BE2C (cell line): ENCODE data around the gene ADGB.

Experiments used
- DNase-seq: peaks from one replicate; pipeline ENCODE4 v3.0.0-alpha.2; 2020
- H3K27me3 ChIP-seq: fragments of 250-450 bp; sonication (Bioruptor Pico); 2 replicates; pipeline ENCODE4 v1.5.1; 2020; ENCODE audit warnings: mild to moderate bottlenecking
- H3K36me3 ChIP-seq: fragments of 250-450 bp; sonication (Bioruptor Pico); 2 replicates; pipeline ENCODE4 v1.5.1; 2020; ENCODE audit warnings: mild to moderate bottlenecking
- H3K4me1 ChIP-seq: fragments of 250-450 bp; sonication (Bioruptor Pico); 2 replicates; pipeline ENCODE4 v1.5.1; 2020
- H3K4me3 ChIP-seq: 2 replicates; pipeline ENCODE4 v1.5.1; 2011; ENCODE audit warnings: low read depth, low read length
- H3K9me3 ChIP-seq: fragments of 250-450 bp; sonication (Bioruptor Pico); 2 replicates; pipeline ENCODE4 v1.5.1; 2020
- CTCF ChIP-seq: IDR thresholded peaks from 2 replicates; pipeline ENCODE4 v1.5.1; 2012; ENCODE audit warnings: mild to moderate bottlenecking, low read depth, low read length

ADGB gene

GRCh38 chr6:146739696-146740095 is 140.9 kb downstream of the ADGB start:
- H3K9me3 ChIP-seq = no peaks in the 10 kb centered on the region
- no peak for TF ChIP-seq CTCF

GRCh38 chr6:146741609-146742008 is 142.8 kb downstream of the ADGB start:
- H3K27me3 ChIP-seq = no peaks in the 10 kb centered on the region; the same call in 1 of the 2 replicates
- H3K4me1 ChIP-seq = no peaks in the 10 kb centered on the region
- no peak overlapping the region for H3K4me3 ChIP-seq
- no peaks in the 10 kb centered on the region for H3K36me3 ChIP-seq
- no peak for DNase-seq
- no peaks in the 10 kb centered on the region for H3K9me3 ChIP-seq
- no peak for TF ChIP-seq CTCF

More at GRCh38 chr6:146739696-146740095, 140.9 kb downstream of the ADGB start:
- Histone ChIP-seq H3K4me3 (no peak overlapping the region), H3K27me3 (no peaks in the 10 kb centered on the region; the same call in 1 of the 2 replicates), H3K4me1 (no peaks in the 10 kb centered on the region), H3K36me3 (no peaks in the 10 kb centered on the region)
- no peak for DNase-seq

GRCh38 chr6:146753306-146753705 is 154.5 kb downstream of the ADGB start:
- no peaks in the 10 kb centered on the region for H3K9me3 ChIP-seq
- H3K4me3 ChIP-seq = no peak overlapping the region
- no peak for DNase-seq
- no peaks in the 10 kb centered on the region for H3K4me1 ChIP-seq
- peaks cover 23% of the 10 kb centered on the region for H3K27me3 ChIP-seq
- no peak for TF ChIP-seq CTCF
- no peaks in the 10 kb centered on the region for H3K36me3 ChIP-seq

GRCh38 chr6:146767632-146768031 is 168.9 kb downstream of the ADGB start:
- H3K4me1 ChIP-seq = peaks cover 4% of the 10 kb centered on the region
- H3K36me3 ChIP-seq = no peaks in the 10 kb centered on the region
- TF ChIP-seq CTCF = no peak
- H3K27me3 ChIP-seq = peaks cover 4% of the 10 kb centered on the region
- H3K4me3 ChIP-seq = no peak overlapping the region
- no peaks in the 10 kb centered on the region for H3K9me3 ChIP-seq
- no peak for DNase-seq

GRCh38 chr6:146768722-146769121 is 169.9 kb downstream of the ADGB start:
- no peak for TF ChIP-seq CTCF
- H3K9me3 ChIP-seq = no peaks in the 10 kb centered on the region
- no peak for DNase-seq
- H3K4me3 ChIP-seq = no peak overlapping the region
- H3K4me1 ChIP-seq = peaks cover 4% of the 10 kb centered on the region
- no peaks in the 10 kb centered on the region; the same call in 1 of the 2 replicates for H3K27me3 ChIP-seq
- H3K36me3 ChIP-seq = no peaks in the 10 kb centered on the region

- H3K9me3 ChIP-seq = no peaks in the 10 kb centered on the region
- H3K4me1 ChIP-seq = peaks cover 4% of the 10 kb centered on the region
- H3K4me3 ChIP-seq = no peak overlapping the region
- no peaks in the 10 kb centered on the region for H3K36me3 ChIP-seq
- H3K27me3 ChIP-seq = no peaks in the 10 kb centered on the region
- no peak for TF ChIP-seq CTCF
- no peak for DNase-seq
These were observed 171.6 kb downstream of the ADGB start for GRCh38 chr6:146770275-146770964.
